Measurements from ENCODE around the gene CDC16.
"Not testable (repeated sequence)": the region's sequence is repeated elsewhere in the genome, so short reads cannot be mapped to it uniquely, and the experiment has no call there.

The CDC16 gene

GRCh38 chr13:114227528-114227927 is 7.2 kb upstream of the CDC16 start:
- no peak for DNase-seq (ENCODE audit: low read depth in 2 of 2)

GRCh38 chr13:114228176-114228575 is 6.5 kb upstream of the CDC16 start:
- no peak for DNase-seq (ENCODE audit: low read depth in 2 of 2)

DNA sequence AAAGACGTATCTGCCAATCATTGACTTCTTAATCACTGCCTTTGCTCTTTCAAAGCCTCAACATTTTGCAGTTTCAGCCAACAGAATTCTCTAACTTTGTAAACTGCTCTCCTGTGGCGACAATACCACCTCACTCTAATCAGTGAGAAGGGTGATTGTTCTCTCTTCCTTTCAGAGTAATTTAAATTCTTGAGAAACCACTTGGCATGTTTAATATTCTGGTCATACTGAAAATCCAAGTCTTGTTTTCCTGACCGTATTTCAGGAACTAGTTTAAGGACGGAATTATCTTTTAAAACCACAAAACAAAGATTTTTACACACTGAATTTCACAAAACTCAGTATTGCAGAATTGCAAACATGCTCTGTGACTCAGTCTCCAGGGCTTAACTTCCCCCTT is 5.2 kb upstream of the CDC16 start:
- no peak for DNase-seq (ENCODE audit: low read depth in 2 of 2)

DNA sequence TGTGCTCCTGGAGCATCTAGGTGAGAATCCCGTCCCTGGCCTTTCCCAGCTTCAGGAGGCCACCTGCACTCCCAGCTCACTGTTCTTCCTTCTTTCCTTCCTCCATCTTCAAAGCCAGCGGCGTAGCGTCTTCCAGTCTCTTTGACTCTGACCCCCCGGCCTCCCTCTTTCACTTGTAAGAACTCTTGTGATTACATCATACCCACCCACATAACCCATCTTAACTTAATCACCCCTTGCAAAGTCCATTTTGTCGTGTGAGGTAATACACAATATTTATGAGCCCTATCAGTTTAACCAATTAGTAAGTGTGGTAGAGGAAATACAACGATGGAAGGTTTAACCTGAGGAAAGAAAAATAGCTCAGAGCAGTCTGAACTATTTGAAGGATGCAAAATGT is 4.6 kb upstream of the CDC16 start:
- no peak for DNase-seq (ENCODE audit: low read depth in 2 of 2)

- DNase-seq (ENCODE audit: low read depth in 2 of 2), result no peak
These were observed 4.1 kb upstream of the CDC16 start for GRCh38 chr13:114230575-114230974.

DNA sequence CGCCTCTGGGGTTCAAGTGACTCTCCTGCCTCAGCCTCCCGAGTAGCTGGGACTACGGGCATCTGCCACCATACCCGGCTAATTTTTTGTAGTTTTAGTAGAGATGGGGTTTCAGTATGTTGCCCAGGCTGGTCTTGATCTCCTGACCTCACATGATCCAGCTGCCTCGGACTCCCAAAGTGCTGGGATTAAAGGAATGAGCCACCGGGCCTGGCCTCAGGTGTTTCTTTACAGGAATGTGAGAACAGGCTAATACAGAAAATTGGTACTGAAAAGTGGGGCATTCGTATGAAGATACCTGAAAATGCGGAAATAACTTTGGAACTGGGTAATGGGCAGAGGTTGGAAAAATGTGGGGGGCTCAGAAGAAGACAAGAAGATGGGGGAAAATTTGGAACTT is 2.8 kb upstream of the CDC16 start:
- no peak for DNase-seq (ENCODE audit: low read depth in 2 of 2)

GRCh38 chr13:114234266-114234644 is 442 bp upstream of the CDC16 start:
- no peak for DNase-seq (ENCODE audit: low read depth in 2 of 2)

DNA sequence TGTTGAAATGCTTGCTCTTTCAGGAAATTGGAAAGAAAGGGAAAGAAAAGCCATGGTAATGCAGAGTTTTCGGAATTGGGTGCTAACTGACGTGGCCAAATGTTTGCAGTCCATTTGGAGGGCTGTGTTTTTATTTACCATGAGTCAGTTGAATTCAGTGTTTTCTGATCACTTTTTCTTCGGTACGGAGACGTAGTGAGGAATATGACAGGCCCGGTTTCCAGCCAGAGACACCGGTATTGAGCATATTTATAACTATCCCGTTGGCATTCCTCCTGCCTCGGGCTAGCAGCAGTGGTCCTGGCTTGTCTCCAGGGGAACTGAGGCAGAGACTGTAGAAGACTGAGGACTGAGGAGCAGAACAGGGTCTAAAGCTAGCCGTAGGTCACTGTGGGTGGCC is 1.0 kb downstream of the CDC16 start:
- no peak for DNase-seq (ENCODE audit: low read depth in 2 of 2)

DNA sequence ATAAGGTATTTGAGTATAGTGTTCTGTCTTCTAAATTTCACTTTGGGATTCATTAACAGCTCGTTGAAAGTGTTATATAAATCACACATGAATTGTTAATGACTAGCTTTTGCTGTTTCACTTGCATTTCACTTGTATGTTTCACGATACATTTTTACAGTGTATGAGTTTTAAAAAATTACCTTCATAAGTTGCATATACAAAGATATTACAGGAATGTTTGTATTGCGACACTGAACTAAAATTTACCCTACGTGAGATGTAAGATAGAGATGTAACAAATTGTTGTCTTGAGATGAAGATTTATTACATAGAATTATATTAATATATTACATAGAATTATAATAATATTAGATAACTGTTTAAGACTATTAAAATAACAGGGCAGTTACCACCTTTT is 1.5 kb downstream of the CDC16 start:
- DNase-seq (ENCODE audit: low read depth in 2 of 2), result no peak

GRCh38 chr13:114237415-114238112 is 2.9 kb downstream of the CDC16 start:
- no peak for DNase-seq (ENCODE audit: low read depth in 2 of 2)

- no peak for DNase-seq (ENCODE audit: low read depth in 2 of 2)
These were observed 7.2 kb downstream of the CDC16 start for GRCh38 chr13:114241918-114242317.

DNA sequence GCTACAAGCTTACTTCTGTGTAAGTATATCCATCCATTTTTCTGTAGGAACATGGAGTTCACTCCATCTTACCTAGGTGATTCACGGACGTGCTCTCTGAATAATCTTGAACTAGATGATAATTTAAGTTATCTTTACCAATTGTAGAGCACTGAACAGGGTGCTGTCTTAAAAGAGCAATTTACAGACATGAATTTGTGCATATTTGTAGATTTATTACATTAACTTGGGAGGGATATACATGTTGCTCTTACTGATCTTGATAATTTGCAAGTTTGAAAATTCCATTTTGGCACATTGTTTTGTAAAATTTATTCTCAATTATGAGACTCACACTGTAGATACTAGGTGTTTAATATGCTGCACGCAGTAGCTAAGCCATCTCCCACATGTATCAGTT is 9.3 kb downstream of the CDC16 start:
- no peak for DNase-seq (ENCODE audit: low read depth in 2 of 2)

DNA sequence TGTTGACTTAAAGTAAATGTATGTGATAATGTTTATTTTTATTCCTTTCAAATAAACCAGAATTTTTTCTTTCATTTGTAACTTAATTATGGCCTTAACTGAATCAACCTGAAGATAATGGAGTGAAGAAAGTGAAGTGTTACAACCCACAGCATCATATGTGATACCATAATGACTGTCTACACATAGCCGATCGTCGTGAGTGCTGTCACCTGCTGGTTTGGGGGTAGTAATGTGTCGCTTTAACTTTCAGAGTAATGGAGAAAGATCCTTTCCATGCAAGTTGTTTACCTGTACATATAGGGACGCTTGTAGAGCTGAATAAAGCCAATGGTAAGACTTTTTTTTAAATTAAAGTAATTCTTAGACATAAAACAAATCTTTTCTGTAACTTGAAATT is 9.9 kb downstream of the CDC16 start:
- no peak for DNase-seq (ENCODE audit: low read depth in 2 of 2)

DNA sequence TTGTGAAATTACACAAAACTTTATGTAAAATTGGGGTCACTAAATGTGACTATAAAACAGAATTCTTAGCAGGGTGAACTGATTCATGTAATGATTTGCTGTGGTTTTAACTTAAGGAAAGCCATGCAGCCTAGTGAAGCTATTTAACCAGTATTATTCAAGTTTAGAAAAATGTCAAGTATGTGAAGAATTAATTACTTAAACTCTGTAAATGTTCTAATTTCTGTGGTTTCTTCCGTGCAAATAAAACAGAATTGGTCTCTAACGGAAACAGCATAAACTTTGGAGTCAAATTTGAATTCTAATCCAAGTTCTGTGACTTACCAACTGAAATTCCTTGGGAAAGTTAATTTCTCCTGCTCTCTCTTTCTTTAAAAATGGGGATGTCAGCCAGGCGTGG is 13.3 kb downstream of the CDC16 start:
- DNase-seq (ENCODE audit: low read depth in 2 of 2), result no peak

DNA sequence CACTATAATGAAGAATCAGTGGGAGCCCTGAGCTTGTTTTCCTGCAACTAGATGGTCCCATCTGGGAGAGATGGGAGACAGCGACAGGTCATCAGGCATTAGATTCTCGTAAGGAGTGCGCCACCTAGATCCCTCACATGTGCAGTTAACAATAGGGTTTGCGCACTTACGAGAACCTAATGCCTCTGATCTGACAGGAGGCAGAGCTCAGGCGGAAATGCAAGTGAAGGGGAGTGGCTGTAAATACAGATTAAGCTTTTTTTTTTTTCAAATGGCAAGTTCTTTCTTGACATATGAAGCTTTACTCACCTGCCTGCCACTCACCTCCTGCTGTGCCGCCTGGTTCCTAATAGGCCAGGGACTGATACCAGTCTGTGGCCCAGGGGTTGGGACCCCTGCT is 14.4 kb downstream of the CDC16 start:
- no peak for DNase-seq (ENCODE audit: low read depth in 2 of 2)

GRCh38 chr13:114251639-114252440 is 17.1 kb downstream of the CDC16 start:
- DNase-seq (ENCODE audit: low read depth in 2 of 2), result not testable (repeated sequence)

DNA sequence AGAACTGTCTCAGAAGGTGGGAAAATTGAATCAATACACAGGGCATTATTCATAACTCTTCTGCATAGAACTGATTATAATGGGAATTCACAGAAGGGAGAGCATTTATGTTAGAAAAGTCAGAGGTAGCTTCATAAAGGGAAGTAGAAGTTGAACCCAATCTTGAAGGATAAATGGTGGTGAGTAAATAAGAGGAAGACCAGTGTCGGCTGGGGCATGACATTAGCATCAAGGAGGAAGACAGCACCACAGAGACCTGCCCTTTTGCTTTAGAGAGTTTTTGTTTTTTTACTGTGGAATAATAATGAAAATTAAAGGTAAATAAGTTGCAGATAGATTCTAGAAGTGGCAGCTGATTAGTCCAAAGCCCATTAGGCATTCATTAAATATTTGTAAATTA is 21.9 kb downstream of the CDC16 start:
- no peak for DNase-seq (ENCODE audit: low read depth in 2 of 2)

GRCh38 chr13:114257014-114257413 is 22.3 kb downstream of the CDC16 start:
- no peak for DNase-seq (ENCODE audit: low read depth in 2 of 2)

- no peak for DNase-seq (ENCODE audit: low read depth in 2 of 2)
These were observed 23.9 kb downstream of the CDC16 start for GRCh38 chr13:114258589-114258988.

DNA sequence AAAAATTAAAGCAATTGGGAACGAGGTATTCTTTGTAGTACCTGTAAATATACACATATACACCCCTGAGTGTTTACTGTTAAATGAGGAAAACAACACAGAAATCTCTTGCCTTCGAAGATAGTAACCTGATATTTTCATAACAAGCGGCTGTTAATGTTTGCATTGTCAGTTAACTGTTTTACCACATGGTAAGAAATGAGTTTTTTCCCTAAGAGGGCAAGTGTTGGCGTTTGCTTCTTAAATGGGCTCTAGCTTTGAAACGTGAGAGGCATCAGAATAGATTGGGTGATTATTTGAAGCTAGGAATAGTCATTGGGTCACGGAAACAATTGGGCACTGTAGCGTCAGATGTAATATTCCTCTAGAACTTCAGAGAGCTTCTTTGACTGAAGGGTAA is 24.7 kb downstream of the CDC16 start:
- no peak for DNase-seq (ENCODE audit: low read depth in 2 of 2)

GRCh38 chr13:114259974-114260373 is 25.3 kb downstream of the CDC16 start:
- DNase-seq (ENCODE audit: low read depth in 2 of 2), result no peak

DNA sequence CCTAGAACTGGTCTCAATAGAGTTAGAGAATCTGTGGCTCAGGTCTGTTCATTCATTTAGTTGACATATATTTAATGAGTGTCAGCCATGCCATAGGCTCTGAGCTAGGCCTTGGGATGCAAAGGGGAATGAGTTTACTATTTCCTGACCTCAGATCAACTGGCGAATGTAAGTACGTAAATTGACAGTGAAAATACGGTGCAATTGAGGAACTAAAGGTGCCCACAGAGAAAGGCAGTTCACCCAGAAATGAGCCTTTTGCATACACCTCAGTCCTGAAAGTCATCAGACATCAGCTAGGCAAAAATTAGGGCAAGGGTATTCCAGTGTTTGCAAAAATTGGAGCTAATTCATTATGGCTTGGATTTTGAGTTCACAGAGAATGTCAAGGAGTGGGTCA is 26.1 kb downstream of the CDC16 start:
- DNase-seq (ENCODE audit: low read depth in 2 of 2), result no peak

DNA sequence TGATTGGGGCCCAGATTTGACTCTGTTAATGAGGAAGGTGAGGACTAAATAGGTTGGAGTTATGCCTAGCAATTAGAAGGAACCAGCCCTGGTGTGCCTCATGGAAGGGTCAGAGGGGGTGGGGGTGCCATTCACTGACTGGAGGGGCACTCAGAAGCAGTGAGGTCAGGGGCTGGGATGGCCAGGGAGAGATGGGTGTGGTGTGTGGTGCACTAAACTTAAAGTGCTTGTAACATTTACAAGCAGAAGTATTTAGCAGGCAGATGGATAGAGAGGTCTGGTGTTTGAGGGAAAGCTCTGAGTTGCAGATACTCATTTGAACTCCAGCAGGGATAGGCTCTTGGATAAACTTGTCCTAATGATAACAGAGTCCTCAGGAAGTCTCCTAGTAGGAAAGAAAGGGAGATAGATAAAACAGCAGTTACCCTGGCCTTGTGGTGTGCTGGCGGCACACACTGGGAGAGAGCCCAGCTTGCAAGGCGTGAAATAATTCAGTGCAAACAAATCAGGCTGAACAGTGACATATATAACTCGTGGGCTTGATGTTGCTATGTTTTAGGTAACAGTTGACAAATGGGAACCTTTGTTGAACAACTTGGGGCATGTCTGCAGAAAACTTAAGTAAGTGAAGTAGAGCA is 26.8 kb downstream of the CDC16 start:
- no peak for DNase-seq (ENCODE audit: low read depth in 2 of 2)

Measured in stimulated activated CD8-positive, alpha-beta memory T cell treated with anti-CD3 and anti-CD28 coated beads, Interleukin-7, amount 100 ng/mL, for 4 hours (primary cell).